Natural killer cell (primary cell): ENCODE data around the gene APOLD1. TPM values are rescaled to one million over a fixed set of nuclear protein-coding genes. Genes with fewer than 3 reads are reported as not detected.

Experiments
- ATAC-seq, 3 donors: fragments of 150-1000 bp in 2 of 3; fragments of 200-7000 bp in 1 of 3; cut with Tn5 transposase; 1 replicate in 1 of 3; 2 replicates in 2 of 3; pipeline ENCODE4 v1.10.0; 2021; ENCODE audit warnings: mild to moderate bottlenecking in 2 of 3, moderate library complexity in 2 of 3
- DNase-seq, 2 donors: peaks; one replicate each; pipeline versions ENCODE4 v3.0.0 to v3.0.0-alpha.2; 2013 to 2021; ENCODE audit warnings: mixed read lengths in 1 of 2
- H3K27ac ChIP-seq: one replicate; pipeline ENCODE4 v1.5.1; 2013; ENCODE audit warnings: mild to moderate bottlenecking, low read length
- H3K27me3 ChIP-seq: one replicate; pipeline ENCODE4 v1.6.1; 2013; ENCODE audit warnings: low read length; ENCODE audit not compliant: control insufficient read depth, insufficient read depth
- H3K36me3 ChIP-seq: one replicate; pipeline ENCODE4 v1.6.1; 2013; ENCODE audit warnings: low read length; ENCODE audit not compliant: control insufficient read depth, insufficient read depth
- H3K4me1 ChIP-seq: one replicate; pipeline ENCODE4 v1.6.1; 2013; ENCODE audit warnings: low read length; ENCODE audit not compliant: control insufficient read depth, insufficient read depth
- H3K4me3 ChIP-seq: one replicate; pipeline ENCODE4 v1.5.1; 2013; ENCODE audit warnings: low read length
- H3K9me3 ChIP-seq: one replicate; pipeline ENCODE4 v1.6.1; 2013; ENCODE audit warnings: low read length; ENCODE audit not compliant: control insufficient read depth, insufficient read depth
- H3K27ac Mint-ChIP-seq, 2 donors: one replicate each; pipeline ENCODE4 v1.8.0; 2022; ENCODE audit warnings: mild to moderate bottlenecking in 2 of 2, mixed read lengths in 2 of 2, moderate library complexity in 1 of 2
- H3K27me3 Mint-ChIP-seq, 2 donors: one replicate each; pipeline ENCODE4 v1.8.0; 2022; ENCODE audit warnings: low read depth in 2 of 2, mixed read lengths in 2 of 2
- H3K36me3 Mint-ChIP-seq: one replicate; pipeline ENCODE4 v1.8.0; 2022; ENCODE audit warnings: mixed read lengths
- H3K4me1 Mint-ChIP-seq, 2 donors: one replicate each; pipeline ENCODE4 v1.8.0; 2022; ENCODE audit warnings: mixed read lengths in 2 of 2
- H3K4me3 Mint-ChIP-seq: one replicate; pipeline ENCODE4 v1.8.0; 2022; ENCODE audit warnings: mild to moderate bottlenecking, moderate library complexity, mixed read lengths
- H3K9me3 Mint-ChIP-seq, 2 donors: one replicate each; pipeline ENCODE4 v1.8.0; 2022; ENCODE audit warnings: mixed read lengths in 2 of 2
- CTCF ChIP-seq: fragments of 200-600 bp; IDR thresholded peaks from one replicate; pipeline ENCODE4 v1.8.0; 2022; ENCODE audit warnings: antibody characterized with exemption
- WGBS: methylation state at CpG from one replicate; pipeline ENCODE4 v1.1.7; 2013; ENCODE audit warnings: missing lambda C conversion rate; ENCODE audit not compliant: insufficient coverage; 5-methylcytosine and 5-hydroxymethylcytosine counted together
- intact Hi-C: fragments of 100-400 bp; cut with micrococcal nuclease; formaldehyde crosslinking; loops from one replicate; pipeline ENCODE4 v1.14.2; 2022
- total RNA-seq, 4 donors: library from RNA; stranded (reverse); fragments of 120-200 nt in 1 of 4; gene quantifications; one replicate each; pipeline versions ENCODE4 v1.2.3 to v1.2.4, GENCODE V29; 2013 to 2022

Gene APOLD1
- total RNA-seq, 3 donors from 2014 or later (not counting 1 experiment from before 2014, with no cell fraction given): 0.70 to 1.6 (median 1.6) TPM

GRCh38 chr12:12823300-12823699 is 37.8 kb downstream of the APOLD1 start:
- Mint-ChIP-seq H3K36me3 (peaks cover 38% of the 10 kb centered on the region), H3K9me3 (no peaks in the 10 kb centered on the region), H3K4me1 (peaks cover 15 to 19% of the 10 kb centered on the region in 2 donors), H3K4me3 (no peak overlapping the region), H3K27ac (no peak overlapping the region), H3K27me3 (no peaks in the 10 kb centered on the region)
- Histone ChIP-seq H3K4me1 (no peaks in the 10 kb centered on the region), H3K9me3 (no peaks in the 10 kb centered on the region), H3K27me3 (no peaks in the 10 kb centered on the region), H3K27ac (no peak overlapping the region), H3K36me3 (peaks cover 66% of the 10 kb centered on the region), H3K4me3 (no peak overlapping the region)
- 100% methylated on average over 2 of the region's 2 CpGs for WGBS
- DNase-seq (no peak), ATAC-seq (no peak)
- intact Hi-C loops: no loop called here
- TF ChIP-seq CTCF: no peak

GRCh38 chr12:12823811-12824210 is 38.4 kb downstream of the APOLD1 start:
- ATAC-seq (no peak), DNase-seq (no peak)
- 100% methylated on average over 5 of the region's 5 CpGs for WGBS
- H3K27me3 ChIP-seq: no peaks in the 10 kb centered on the region
- Mint-ChIP-seq H3K36me3 (peaks cover 38% of the 10 kb centered on the region), H3K4me3 (no peak overlapping the region), H3K9me3 (no peaks in the 10 kb centered on the region), H3K27me3 (no peaks in the 10 kb centered on the region), H3K27ac (no peak overlapping the region), H3K4me1 (peaks cover 14 to 15% of the 10 kb centered on the region in 2 donors)
- H3K4me3 ChIP-seq: no peak overlapping the region
- peaks cover 71% of the 10 kb centered on the region for H3K36me3 ChIP-seq
- no peak overlapping the region for H3K27ac ChIP-seq
- intact Hi-C loops: no loop called here
- no peaks in the 10 kb centered on the region for H3K4me1 ChIP-seq
- no peaks in the 10 kb centered on the region for H3K9me3 ChIP-seq
- TF ChIP-seq CTCF: no peak

- no peak overlapping the region for H3K27ac Mint-ChIP-seq
- intact Hi-C loops: no loop called here
- H3K27me3 Mint-ChIP-seq: no peaks in the 10 kb centered on the region
These were observed 50.1 kb downstream of the APOLD1 start for GRCh38 chr12:12835378-12836146.

More at GRCh38 chr12:12835378-12836146, 50.1 kb downstream of the APOLD1 start:
- no peak for DNase-seq
- ATAC-seq: no peak
- no peak for TF ChIP-seq CTCF
- Histone ChIP-seq H3K4me3 (no peak overlapping the region), H3K4me1 (peaks cover 2% of the 10 kb centered on the region), H3K9me3 (no peaks in the 10 kb centered on the region), H3K36me3 (peaks cover 14% of the 10 kb centered on the region), H3K27ac (no peak overlapping the region), H3K27me3 (no peaks in the 10 kb centered on the region)
- H3K4me3 Mint-ChIP-seq: no peak overlapping the region
- peaks cover 0 to 10% of the 10 kb centered on the region in 2 donors for H3K4me1 Mint-ChIP-seq
- no peaks in the 10 kb centered on the region for H3K9me3 Mint-ChIP-seq
- H3K36me3 Mint-ChIP-seq: peaks cover 14% of the 10 kb centered on the region
- over 99% methylated on average over 6 of the region's 7 CpGs for WGBS
